Activated naive CD8-positive, alpha-beta T cell (primary cell): ENCODE measurements around the gene CENPS.
"Not testable (repeated sequence)": the region's sequence is repeated elsewhere in the genome, so short reads cannot be mapped to it uniquely, and the experiment has no call there.

Experiments
- H3K27ac Mint-ChIP-seq: one replicate; pipeline ENCODE4 v1.8.0; 2021; ENCODE audit warnings: mixed read lengths
- H3K27me3 Mint-ChIP-seq: one replicate; pipeline ENCODE4 v1.8.0; 2021; ENCODE audit warnings: mixed read lengths
- H3K36me3 Mint-ChIP-seq: one replicate; pipeline ENCODE4 v1.8.0; 2021; ENCODE audit warnings: mixed read lengths
- H3K4me1 Mint-ChIP-seq: one replicate; pipeline ENCODE4 v1.8.0; 2021; ENCODE audit warnings: low read depth, mixed read lengths
- H3K4me3 Mint-ChIP-seq: one replicate; pipeline ENCODE4 v1.8.0; 2021; ENCODE audit warnings: mild to moderate bottlenecking, mixed read lengths
- H3K9me3 Mint-ChIP-seq: one replicate; pipeline ENCODE4 v1.8.0; 2021; ENCODE audit warnings: low read depth, mixed read lengths

CENPS gene

DNA sequence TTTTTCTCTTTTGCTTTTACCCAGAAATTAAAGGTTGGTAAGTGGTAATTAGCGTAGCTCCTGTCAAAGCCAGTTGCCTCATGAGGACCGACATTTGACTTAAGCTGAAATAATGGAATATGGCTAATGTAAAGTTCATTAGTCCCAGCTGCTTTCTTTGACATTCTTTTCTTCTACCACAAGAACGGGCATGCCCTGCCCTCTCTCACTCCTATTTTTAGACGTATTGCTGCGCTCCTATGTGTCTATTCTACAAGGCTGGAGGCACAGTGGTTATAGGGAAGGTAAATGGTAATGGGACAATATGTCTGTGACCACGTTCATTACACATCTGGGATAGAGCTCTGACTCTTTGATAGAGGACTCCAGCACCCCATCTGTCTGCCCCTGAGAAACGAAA is 26.4 kb downstream of the CENPS start:
- Mint-ChIP-seq H3K36me3 (peaks cover 2% of the 10 kb centered on the region), H3K27me3 (no peaks in the 10 kb centered on the region), H3K4me1 (peaks cover 5% of the 10 kb centered on the region), H3K27ac (no peak overlapping the region), H3K9me3 (no peaks in the 10 kb centered on the region), H3K4me3 (no peak overlapping the region)

DNA sequence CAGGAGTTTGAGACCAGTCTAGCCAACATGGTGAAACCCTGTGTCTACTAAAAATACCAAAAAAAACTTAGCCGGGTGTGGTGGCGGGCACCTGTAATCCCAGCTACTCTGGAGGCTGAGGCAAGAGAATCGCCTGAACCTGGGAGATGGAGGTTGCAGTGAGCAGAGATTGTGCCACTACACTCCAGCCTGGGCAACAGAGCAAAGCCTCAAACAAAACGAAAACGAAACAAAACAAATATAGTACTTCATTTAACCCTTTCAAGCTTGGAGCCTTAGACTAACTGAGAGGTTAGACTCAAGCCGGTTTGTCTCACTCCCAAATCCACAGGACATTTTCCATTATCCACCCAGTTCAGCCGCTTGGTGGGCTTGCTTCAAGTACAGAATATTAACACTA is 27.2 kb downstream of the CENPS start:
- not testable (repeated sequence) for H3K4me1 Mint-ChIP-seq, H3K9me3 Mint-ChIP-seq, H3K4me3 Mint-ChIP-seq, H3K27ac Mint-ChIP-seq, H3K27me3 Mint-ChIP-seq, H3K36me3 Mint-ChIP-seq

DNA sequence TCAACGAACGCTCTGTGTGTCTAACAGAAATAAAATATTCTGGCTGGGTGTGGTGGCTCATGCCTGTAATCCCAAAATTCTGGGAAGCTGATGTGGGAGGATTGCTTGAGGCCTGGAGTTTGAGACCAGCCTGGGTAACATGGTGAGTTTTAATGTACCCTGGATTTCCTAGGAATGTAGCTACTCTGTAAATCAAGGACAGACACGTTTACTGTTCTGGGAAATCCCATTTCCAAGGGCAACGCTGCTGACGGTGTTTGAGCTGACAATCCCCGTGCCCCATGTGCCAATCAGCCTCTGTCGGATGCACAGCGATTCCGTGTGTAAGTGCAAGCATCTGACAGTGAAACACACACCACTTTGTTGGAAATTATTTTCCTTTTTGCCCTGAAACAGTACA is 27.6 kb downstream of the CENPS start:
- Mint-ChIP-seq H3K36me3 (peaks cover 2% of the 10 kb centered on the region), H3K27ac (no peak overlapping the region), H3K9me3 (no peaks in the 10 kb centered on the region), H3K4me3 (no peak overlapping the region), H3K4me1 (peaks cover 5% of the 10 kb centered on the region), H3K27me3 (no peaks in the 10 kb centered on the region)

GRCh38 chr1:10459184-10459583 is 29.0 kb downstream of the CENPS start:
- no peaks in the 10 kb centered on the region for H3K27me3 Mint-ChIP-seq
- H3K36me3 Mint-ChIP-seq: peaks cover 2% of the 10 kb centered on the region
- H3K27ac Mint-ChIP-seq: no peak overlapping the region
- H3K4me1 Mint-ChIP-seq: peaks cover 5% of the 10 kb centered on the region
- no peaks in the 10 kb centered on the region for H3K9me3 Mint-ChIP-seq
- no peak overlapping the region for H3K4me3 Mint-ChIP-seq

DNA sequence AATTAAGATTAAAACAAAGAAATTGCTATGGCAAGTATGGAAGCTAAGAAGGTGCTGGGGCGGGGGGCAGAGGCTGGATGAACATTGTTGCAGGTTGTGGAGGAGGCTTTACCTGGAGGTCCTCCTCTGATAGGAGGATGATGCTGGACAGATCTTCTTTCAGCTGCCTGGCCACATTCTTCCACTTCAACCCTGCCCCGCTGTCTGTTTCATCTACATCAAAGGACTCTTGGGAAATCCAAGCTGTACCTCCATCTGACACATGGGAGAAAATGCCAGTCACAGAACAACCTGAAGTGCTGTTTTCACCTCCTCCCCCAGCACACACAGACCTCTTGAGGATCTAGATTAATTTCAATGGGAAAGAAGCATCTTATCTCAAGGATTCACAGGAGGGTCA is 36.8 kb downstream of the CENPS start:
- no peak overlapping the region for H3K4me3 Mint-ChIP-seq
- peaks cover 4% of the 10 kb centered on the region for H3K36me3 Mint-ChIP-seq
- H3K9me3 Mint-ChIP-seq: no peaks in the 10 kb centered on the region
- H3K4me1 Mint-ChIP-seq: peaks cover 8% of the 10 kb centered on the region
- H3K27me3 Mint-ChIP-seq: no peaks in the 10 kb centered on the region
- no peak overlapping the region for H3K27ac Mint-ChIP-seq

GRCh38 chr1:10470043-10470442 is 39.8 kb downstream of the CENPS start:
- Mint-ChIP-seq H3K4me1 (peaks cover 25% of the 10 kb centered on the region), H3K4me3 (no peak overlapping the region), H3K9me3 (no peaks in the 10 kb centered on the region), H3K27ac (no peak overlapping the region), H3K36me3 (peaks cover 4% of the 10 kb centered on the region), H3K27me3 (no peaks in the 10 kb centered on the region)

DNA sequence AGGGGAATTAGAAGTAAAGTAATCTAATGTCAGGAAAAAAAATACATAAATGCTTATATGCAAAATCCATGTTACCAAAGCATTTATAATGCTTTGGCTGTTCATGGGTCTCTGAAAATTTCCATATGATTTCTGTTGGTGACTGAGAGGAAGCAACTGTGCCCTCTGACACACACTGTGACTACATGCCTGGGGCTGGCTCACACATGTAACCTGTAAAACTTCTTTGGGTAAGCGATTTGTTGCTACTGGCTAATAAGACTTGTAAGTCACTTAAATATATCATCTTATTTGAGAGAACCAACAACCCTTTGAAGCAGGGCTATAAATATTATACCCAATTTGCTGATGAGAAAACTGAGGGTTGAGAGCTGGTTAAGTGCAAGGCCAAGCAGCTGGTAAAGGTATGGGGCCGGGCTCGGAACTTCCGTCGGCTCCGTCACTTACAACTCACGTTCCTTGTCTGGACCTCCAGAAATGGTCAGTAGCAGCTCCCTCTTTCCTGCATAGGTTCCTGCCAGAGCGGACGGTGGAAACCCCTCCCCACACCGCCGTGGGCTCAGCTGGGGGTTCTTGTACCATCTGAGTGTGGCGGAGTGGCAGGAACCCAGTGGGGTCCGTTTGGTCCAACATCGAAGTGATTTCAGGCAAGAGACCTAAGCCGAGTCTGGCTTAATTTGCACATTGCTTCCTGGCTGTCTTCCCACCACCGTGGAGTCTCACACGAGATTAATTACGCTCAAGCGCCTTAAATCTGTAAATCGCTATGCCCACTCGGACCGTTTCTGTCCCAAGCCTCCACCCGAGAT is 41.4 kb downstream of the CENPS start:
- Mint-ChIP-seq H3K36me3 (peaks cover 4% of the 10 kb centered on the region), H3K27me3 (no peaks in the 10 kb centered on the region), H3K4me3 (peak overlapping the region; percentile 96), H3K27ac (peak overlapping the region; percentile 96), H3K9me3 (no peaks in the 10 kb centered on the region), H3K4me1 (peaks cover 38% of the 10 kb centered on the region)

DNA sequence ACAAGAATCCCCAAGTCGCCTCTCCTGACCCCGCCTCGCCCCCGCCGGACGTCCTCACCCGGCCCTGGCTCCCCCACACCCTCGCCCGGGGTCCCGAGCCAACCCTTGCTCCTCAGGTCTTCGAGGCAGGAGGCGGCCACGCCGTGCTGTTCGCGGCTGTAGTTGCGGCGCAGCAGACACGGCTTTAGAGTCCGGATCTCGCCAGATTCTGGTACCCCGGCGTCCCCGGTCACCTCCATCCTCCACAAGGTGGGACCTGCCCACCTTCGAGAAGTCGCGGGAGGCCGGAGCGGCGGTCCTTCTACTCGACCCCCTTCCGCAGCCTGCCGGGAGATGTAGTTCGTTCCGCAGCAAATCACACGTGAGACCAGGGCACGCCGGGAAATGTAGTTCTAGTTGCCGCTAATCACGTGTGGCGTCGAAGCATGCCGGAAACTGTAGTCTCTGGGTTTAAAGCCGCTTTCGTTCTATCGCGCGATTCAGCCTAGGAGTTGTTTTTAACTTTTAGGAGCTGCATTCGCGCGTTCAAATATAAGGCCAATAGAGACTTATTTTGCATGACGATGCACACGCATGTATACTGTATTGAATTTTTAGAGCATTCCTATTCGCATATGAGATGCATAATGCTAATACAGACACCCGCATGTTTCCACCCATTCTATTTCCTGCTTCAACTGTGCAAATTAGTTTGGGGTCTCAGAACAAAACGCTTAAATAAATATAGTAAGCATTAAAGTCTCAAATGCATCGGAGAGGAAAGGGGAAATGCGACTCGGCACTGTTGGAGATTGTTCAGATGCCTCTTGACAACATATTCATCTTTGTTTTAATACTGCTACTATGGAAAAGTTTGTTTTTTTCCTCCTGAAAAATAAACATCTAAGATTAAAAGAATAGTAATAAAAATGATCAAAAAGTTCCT is 42.2 kb downstream of the CENPS start, which contains the start of gene DFFA:
Gene DFFA, minus strand, starts transcription at position 310 of the 925 bp plus-strand sequence. Its CDS starts 71 bp downstream, at position 239.
- Mint-ChIP-seq H3K27ac (peak within 1 kb of the TSS; percentile 96), H3K36me3 (peaks cover 4% of the 10 kb centered on the region), H3K4me1 (peaks cover 40% of the 10 kb centered on the region), H3K4me3 (peak within 1 kb of the TSS; percentile 96), H3K9me3 (no peaks in the 10 kb centered on the region), H3K27me3 (no peaks in the 10 kb centered on the region)

- peaks cover 41% of the 10 kb centered on the region for H3K4me1 Mint-ChIP-seq
- H3K4me3 Mint-ChIP-seq: peak overlapping the region; percentile 96
- peaks cover under 1% of the 10 kb centered on the region for H3K36me3 Mint-ChIP-seq
- H3K27me3 Mint-ChIP-seq: no peaks in the 10 kb centered on the region
- H3K27ac Mint-ChIP-seq: peak overlapping the region; percentile 50
- no peaks in the 10 kb centered on the region for H3K9me3 Mint-ChIP-seq
These were observed 43.0 kb downstream of the CENPS start for GRCh38 chr1:10473145-10473765.

GRCh38 chr1:10474309-10474612 is 44.0 kb downstream of the CENPS start:
- Mint-ChIP-seq H3K27ac (peak overlapping the region; percentile 81), H3K4me3 (peak overlapping the region; percentile 88), H3K4me1 (peaks cover 44% of the 10 kb centered on the region)
- H3K9me3 Mint-ChIP-seq, H3K27me3 Mint-ChIP-seq, H3K36me3 Mint-ChIP-seq: not testable (repeated sequence)

DNA sequence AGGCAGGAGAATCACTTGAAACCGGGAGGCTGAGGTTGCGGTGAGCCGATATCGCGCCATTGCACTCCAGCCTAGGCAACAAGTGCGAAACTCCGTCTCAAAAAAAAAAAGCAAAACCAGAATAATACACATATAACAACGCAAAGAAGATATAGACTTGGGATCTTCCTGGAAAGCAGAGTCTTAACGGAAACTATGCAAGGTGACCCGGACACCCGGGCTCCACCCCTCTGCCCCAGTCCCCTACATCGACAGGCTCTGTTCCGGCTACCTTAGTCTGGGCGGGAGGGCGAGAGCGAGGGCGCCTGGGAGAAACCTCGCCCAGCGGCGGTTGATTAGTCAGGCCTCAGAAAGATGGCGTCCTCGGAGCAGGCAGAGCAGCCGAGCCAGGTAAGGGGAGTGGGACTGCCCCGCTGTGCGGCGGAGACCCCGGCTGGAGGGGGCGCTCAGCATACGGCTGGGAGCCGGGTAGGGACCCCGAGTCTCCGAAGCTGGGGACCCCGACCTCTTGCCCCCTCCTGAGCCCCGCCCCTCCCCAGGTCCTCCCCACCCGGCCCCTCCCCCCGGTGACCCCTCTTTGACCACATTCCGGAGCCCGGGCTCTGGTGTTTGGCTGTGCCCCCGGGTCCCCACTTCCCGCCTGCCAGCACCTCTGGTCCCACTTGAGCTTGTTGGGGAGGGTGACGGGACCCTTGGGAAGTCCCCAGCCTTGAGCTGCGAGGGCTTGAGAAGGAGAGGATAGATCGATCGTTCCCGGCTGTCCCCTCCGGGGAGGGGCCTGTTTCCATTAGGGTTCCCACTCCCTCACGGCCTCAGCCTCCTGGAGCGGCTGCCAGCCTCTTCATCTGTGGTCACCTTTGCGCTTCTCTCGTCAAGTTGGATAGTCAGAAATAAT is 44.6 kb downstream of the CENPS start, which contains the start of gene PEX14:
Gene PEX14, plus strand, starts transcription at position 338 of the 895 bp plus-strand sequence. Its CDS starts 17 bp downstream, at position 355.
- Mint-ChIP-seq H3K4me3 (peak within 1 kb of the TSS; percentile 94), H3K36me3 (no peaks in the 10 kb centered on the region), H3K4me1 (peaks cover 47% of the 10 kb centered on the region), H3K27me3 (no peaks in the 10 kb centered on the region), H3K9me3 (no peaks in the 10 kb centered on the region), H3K27ac (peak within 1 kb of the TSS; percentile 84)

GRCh38 chr1:10475510-10475909 is 45.3 kb downstream of the CENPS start:
- no peaks in the 10 kb centered on the region for H3K36me3 Mint-ChIP-seq

GRCh38 chr1:10479296-10479695 is 49.1 kb downstream of the CENPS start:
- no peak overlapping the region for H3K4me3 Mint-ChIP-seq
- peaks cover 31% of the 10 kb centered on the region for H3K4me1 Mint-ChIP-seq
- H3K36me3 Mint-ChIP-seq: no peaks in the 10 kb centered on the region
- H3K9me3 Mint-ChIP-seq: no peaks in the 10 kb centered on the region
- no peaks in the 10 kb centered on the region for H3K27me3 Mint-ChIP-seq
- no peak overlapping the region for H3K27ac Mint-ChIP-seq

More at GRCh38 chr1:10475510-10475909, 45.3 kb downstream of the CENPS start:
- H3K4me3 Mint-ChIP-seq: peak overlapping the region; percentile 94
- H3K4me1 Mint-ChIP-seq: peaks cover 45% of the 10 kb centered on the region
- H3K9me3 Mint-ChIP-seq: no peaks in the 10 kb centered on the region
- peak overlapping the region; percentile 84 for H3K27ac Mint-ChIP-seq
- no peaks in the 10 kb centered on the region for H3K27me3 Mint-ChIP-seq

GRCh38 chr1:10480614-10481013 is 50.4 kb downstream of the CENPS start:
- H3K4me1 Mint-ChIP-seq: peaks cover 26% of the 10 kb centered on the region
- no peaks in the 10 kb centered on the region for H3K27me3 Mint-ChIP-seq
- H3K36me3 Mint-ChIP-seq: no peaks in the 10 kb centered on the region
- H3K4me3 Mint-ChIP-seq: no peak overlapping the region
- no peaks in the 10 kb centered on the region for H3K9me3 Mint-ChIP-seq
- no peak overlapping the region for H3K27ac Mint-ChIP-seq
